HTR-8/SVneo (cell line): Measurements from ENCODE around the gene NPDC1.
A peak's percentile ranks its signal among the peaks of the same experiment; 100 is the strongest.

Source experiments
- DNase-seq: peaks from one replicate; pipeline ENCODE4 v3.0.0; 2011; ENCODE audit warnings: low spot score, mixed read lengths; ENCODE audit not compliant: insufficient read length
- FAIRE-seq: peaks from 2 replicates; lab custom pipeline; 2011; peaks lifted over from hg19 to GRCh38; lab: Jason Lieb, UNC

The NPDC1 gene

GRCh38 chr9:137028263-137029057, 17.5 kb downstream of the NPDC1 start:
- peak; percentile 23 for FAIRE-seq

GRCh38 chr9:137027369-137028262, 18.4 kb downstream of the NPDC1 start, which contains the start of gene ABCA2:
TSS of gene ABCA2 (minus strand) at chr9:137028237. CDS start at chr9:137028140, 97 bp downstream.
- peak; percentile 60 for FAIRE-seq
- no peak for DNase-seq

More at GRCh38 chr9:137028263-137029057, 17.5 kb downstream of the NPDC1 start:
- DNase-seq: no peak

GRCh38 chr9:137026828-137027227, 19.1 kb downstream of the NPDC1 start:
- FAIRE-seq (no peak), DNase-seq (no peak)

- DNase-seq (no peak), FAIRE-seq (no peak)
Observed at GRCh38 chr9:137026384-137026783, 19.6 kb downstream of the NPDC1 start.

- DNase-seq (no peak), FAIRE-seq (no peak)
Observed at GRCh38 chr9:137025517-137025966, 20.4 kb downstream of the NPDC1 start.

- no peak for DNase-seq
- FAIRE-seq: no peak
Observed at GRCh38 chr9:137023583-137023991, 22.4 kb downstream of the NPDC1 start.

GRCh38 chr9:137023157-137023556, 22.8 kb downstream of the NPDC1 start:
- FAIRE-seq (no peak), DNase-seq (no peak)

GRCh38 chr9:137022662-137023008, 23.3 kb downstream of the NPDC1 start:
- no peak for FAIRE-seq
- no peak for DNase-seq

- peak; percentile 58 for FAIRE-seq
- DNase-seq: peak; percentile 45
Observed at GRCh38 chr9:137021979-137022661, 23.9 kb downstream of the NPDC1 start.

- FAIRE-seq: no peak
- no peak for DNase-seq
Observed at GRCh38 chr9:137021568-137021978, 24.4 kb downstream of the NPDC1 start.

- no peak for FAIRE-seq
Observed at GRCh38 chr9:137020771-137021567, 25.0 kb downstream of the NPDC1 start.

GRCh38 chr9:137019891-137020683, 25.9 kb downstream of the NPDC1 start:
- DNase-seq (no peak), FAIRE-seq (no peak)

More at GRCh38 chr9:137020771-137021567, 25.0 kb downstream of the NPDC1 start:
- no peak for DNase-seq

GRCh38 chr9:137018761-137019559, 27.0 kb downstream of the NPDC1 start:
- no peak for DNase-seq

GRCh38 chr9:137017791-137018497, 28.0 kb downstream of the NPDC1 start:
- no peak for FAIRE-seq

More at GRCh38 chr9:137018761-137019559, 27.0 kb downstream of the NPDC1 start:
- no peak for FAIRE-seq

GRCh38 chr9:137017071-137017470, 28.9 kb downstream of the NPDC1 start:
- DNase-seq (no peak), FAIRE-seq (no peak)

More at GRCh38 chr9:137017791-137018497, 28.0 kb downstream of the NPDC1 start:
- DNase-seq: no peak

GRCh38 chr9:137016436-137016835, 29.5 kb downstream of the NPDC1 start:
- no peak for FAIRE-seq
- no peak for DNase-seq

GRCh38 chr9:137015976-137016375, 30.0 kb downstream of the NPDC1 start:
- DNase-seq: no peak
- no peak for FAIRE-seq
